HUES6 (cell line): Measurements from ENCODE around the gene S100A8.
"Not testable (repeated sequence)": the region's sequence is repeated elsewhere in the genome, so short reads cannot be mapped to it uniquely, and the experiment has no call there.

ENCODE experiments used
- H3K27ac ChIP-seq: 2 replicates; pipeline ENCODE4 v1.7.0; 2013; ENCODE audit warnings: low read depth, mild to moderate bottlenecking, low read length, inconsistent platforms
- H3K27me3 ChIP-seq: 2 replicates; pipeline ENCODE4 v1.6.1; 2013; ENCODE audit warnings: low read length; ENCODE audit not compliant: control insufficient read depth, insufficient read depth
- H3K36me3 ChIP-seq: 2 replicates; pipeline ENCODE4 v1.6.1; 2013; ENCODE audit warnings: low read length; ENCODE audit not compliant: control insufficient read depth, insufficient read depth
- H3K4me1 ChIP-seq: 2 replicates; pipeline ENCODE4 v1.6.1; 2013; ENCODE audit warnings: low read length; ENCODE audit not compliant: control insufficient read depth, insufficient read depth
- H3K4me3 ChIP-seq: 2 replicates; pipeline ENCODE4 v1.5.1; 2013; ENCODE audit warnings: low read depth, low read length
- H3K9ac ChIP-seq: one replicate; pipeline ENCODE4 v1.6.1; 2013; ENCODE audit warnings: mild to moderate bottlenecking, low read length
- H3K9me3 ChIP-seq: 2 replicates; pipeline ENCODE4 v1.6.1; 2013; ENCODE audit warnings: low read depth, low read length; ENCODE audit not compliant: control insufficient read depth, insufficient read depth

Gene S100A8

GRCh38 chr1:153430166-153430553 lies 39.3 kb upstream of the S100A8 start:
- Histone ChIP-seq H3K27ac (no peak overlapping the region), H3K36me3 (no peaks in the 10 kb centered on the region), H3K9me3 (no peaks in the 10 kb centered on the region), H3K4me1 (no peaks in the 10 kb centered on the region), H3K9ac (no peak overlapping the region), H3K4me3 (no peak overlapping the region), H3K27me3 (peaks cover 5% of the 10 kb centered on the region; the same call in 1 of the 2 replicates)

GRCh38 chr1:153429266-153430165 lies 38.6 kb upstream of the S100A8 start:
- Histone ChIP-seq H3K4me3 (no peak overlapping the region), H3K4me1 (no peaks in the 10 kb centered on the region), H3K9me3 (no peaks in the 10 kb centered on the region), H3K9ac (no peak overlapping the region), H3K36me3 (no peaks in the 10 kb centered on the region), H3K27ac (no peak overlapping the region), H3K27me3 (peaks cover 6% of the 10 kb centered on the region; the same call in 1 of the 2 replicates)

DNA sequence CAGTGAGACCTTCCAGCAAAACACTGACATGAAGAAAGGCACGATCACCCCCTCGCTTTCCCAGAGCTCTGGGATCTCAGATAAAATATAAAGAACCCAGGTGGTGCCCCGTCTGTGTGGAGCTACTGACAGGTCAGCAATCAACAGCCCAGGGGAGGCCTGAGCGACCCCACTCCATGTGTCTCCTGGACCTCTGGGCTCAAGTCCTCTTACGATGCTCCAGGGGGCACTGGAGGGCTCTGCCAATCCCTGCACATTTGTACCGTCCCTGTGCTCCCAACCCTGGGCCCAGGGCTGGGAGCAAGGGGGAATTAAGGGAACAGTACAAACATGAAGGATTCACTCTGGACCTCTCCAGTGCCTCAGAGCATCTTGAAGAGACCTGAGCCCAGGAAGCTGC lies 37.9 kb upstream of the S100A8 start:
- Histone ChIP-seq H3K4me3 (no peak overlapping the region), H3K4me1 (no peaks in the 10 kb centered on the region), H3K36me3 (no peaks in the 10 kb centered on the region), H3K9me3 (no peaks in the 10 kb centered on the region), H3K27me3 (peaks cover 6% of the 10 kb centered on the region; the same call in 1 of the 2 replicates), H3K27ac (no peak overlapping the region), H3K9ac (no peak overlapping the region)

DNA sequence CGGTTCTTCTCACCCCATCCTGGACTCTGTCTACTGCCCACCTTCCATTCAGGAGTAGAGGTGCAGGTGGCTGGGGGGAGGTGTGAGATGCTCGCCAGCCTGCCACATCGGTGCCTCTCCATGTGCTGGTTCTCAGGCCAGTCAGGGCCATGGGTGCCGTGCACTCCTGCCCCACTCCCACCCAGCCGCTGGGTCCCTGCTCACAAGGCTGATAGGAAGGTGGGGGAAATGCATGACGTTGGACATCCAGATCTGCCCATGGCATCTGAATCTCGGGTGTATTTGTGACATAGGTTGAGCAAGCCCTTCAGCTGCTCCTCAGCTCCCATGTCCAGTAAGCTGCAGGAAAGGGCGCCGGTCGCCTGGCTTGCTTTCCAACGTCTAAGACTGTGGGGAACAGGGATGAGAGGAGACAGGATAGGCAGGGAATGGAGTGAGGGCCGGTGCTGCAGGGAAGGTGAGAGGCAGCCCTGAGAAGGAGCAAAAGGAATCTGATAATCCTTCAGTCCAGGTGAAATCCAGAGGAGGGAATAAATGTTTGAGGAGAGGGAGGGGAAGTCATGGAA lies 37.3 kb upstream of the S100A8 start:
- Histone ChIP-seq H3K36me3 (no peaks in the 10 kb centered on the region), H3K27ac (no peak overlapping the region), H3K4me1 (no peaks in the 10 kb centered on the region), H3K4me3 (no peak overlapping the region), H3K27me3 (peaks cover 6% of the 10 kb centered on the region; the same call in 1 of the 2 replicates), H3K9ac (no peak overlapping the region), H3K9me3 (no peaks in the 10 kb centered on the region)

- Histone ChIP-seq H3K27ac (no peak overlapping the region), H3K36me3 (no peaks in the 10 kb centered on the region), H3K9ac (no peak overlapping the region), H3K4me3 (no peak overlapping the region), H3K27me3 (peaks cover 6% of the 10 kb centered on the region; the same call in 1 of the 2 replicates), H3K9me3 (no peaks in the 10 kb centered on the region), H3K4me1 (no peaks in the 10 kb centered on the region)
Observed at GRCh38 chr1:153426809-153427208, 35.9 kb upstream of the S100A8 start.

GRCh38 chr1:153422450-153423068 lies 31.7 kb upstream of the S100A8 start:
- Histone ChIP-seq H3K4me1 (no peaks in the 10 kb centered on the region), H3K27me3 (peaks cover 26% of the 10 kb centered on the region), H3K9ac (no peak overlapping the region), H3K36me3 (no peaks in the 10 kb centered on the region), H3K4me3 (no peak overlapping the region), H3K9me3 (no peaks in the 10 kb centered on the region), H3K27ac (no peak overlapping the region)

DNA sequence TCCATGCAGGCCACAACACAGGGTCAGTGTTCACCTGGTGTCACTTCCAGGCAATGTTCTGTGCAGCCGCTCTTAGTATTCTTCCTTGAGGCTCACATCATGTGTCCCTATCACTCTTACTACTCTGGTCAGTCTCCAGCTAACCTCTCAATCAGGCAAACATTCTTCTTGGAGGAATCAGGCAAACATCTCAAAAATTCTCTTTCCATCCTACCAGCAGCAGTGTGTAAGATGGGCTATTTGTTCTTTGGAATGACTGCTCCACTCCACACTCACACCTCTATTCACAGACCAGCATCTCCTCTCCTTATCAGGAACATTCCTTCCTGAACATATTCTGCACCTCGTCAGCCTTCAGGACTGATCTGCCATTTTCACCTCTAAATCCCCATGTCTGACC lies 29.4 kb upstream of the S100A8 start:
- Histone ChIP-seq H3K9ac (no peak overlapping the region), H3K36me3 (no peaks in the 10 kb centered on the region), H3K27me3 (peaks cover 22% of the 10 kb centered on the region), H3K4me3 (no peak overlapping the region), H3K9me3 (no peaks in the 10 kb centered on the region), H3K4me1 (no peaks in the 10 kb centered on the region), H3K27ac (no peak overlapping the region)

GRCh38 chr1:153419436-153419793 lies 28.5 kb upstream of the S100A8 start:
- H3K4me1 ChIP-seq, H3K27ac ChIP-seq, H3K4me3 ChIP-seq, H3K36me3 ChIP-seq, H3K9ac ChIP-seq, H3K9me3 ChIP-seq: not testable (repeated sequence)
- H3K27me3 ChIP-seq, result peaks cover 20% of the 10 kb centered on the region

GRCh38 chr1:153418758-153419435 lies 28.0 kb upstream of the S100A8 start:
- H3K9me3 ChIP-seq, H3K4me1 ChIP-seq, H3K9ac ChIP-seq, H3K36me3 ChIP-seq, H3K27ac ChIP-seq, H3K4me3 ChIP-seq: not testable (repeated sequence)
- peaks cover 20% of the 10 kb centered on the region for H3K27me3 ChIP-seq

DNA sequence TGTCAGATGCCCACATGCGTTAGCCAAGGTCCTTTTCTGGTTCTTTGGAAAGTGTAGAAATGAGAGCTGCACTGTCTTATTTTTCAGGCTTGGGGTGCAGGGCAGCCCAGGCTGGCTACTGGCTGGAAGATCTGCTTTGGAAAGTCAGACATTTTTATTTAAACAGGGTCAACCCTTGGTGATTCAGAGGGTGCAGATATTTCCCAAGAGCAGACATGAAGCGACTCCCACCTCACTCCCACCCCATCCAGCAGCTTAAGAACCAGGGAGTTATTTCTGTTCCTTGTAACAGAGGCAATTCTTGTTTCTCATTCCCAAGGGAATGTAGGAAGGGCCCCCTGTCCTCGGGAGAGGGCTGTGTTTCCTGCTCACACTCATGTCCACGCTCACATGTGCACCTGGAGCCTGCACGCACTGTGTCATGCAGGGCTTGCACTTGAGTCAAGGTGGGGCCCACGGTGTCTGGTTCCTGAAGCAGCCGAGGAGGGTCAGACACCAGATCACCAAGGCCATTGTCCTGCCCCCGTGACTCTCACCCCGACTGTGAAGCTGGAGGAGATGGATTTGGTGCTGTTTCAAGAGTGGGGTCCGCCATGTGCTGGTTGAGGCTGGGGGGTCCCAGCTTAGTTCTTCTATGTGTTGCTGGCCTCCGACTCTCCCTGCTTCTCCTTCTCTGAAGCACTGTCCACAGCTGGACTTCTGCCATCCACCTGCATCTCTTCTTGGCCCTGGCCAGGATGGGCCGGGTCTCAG lies 26.4 kb upstream of the S100A8 start:
- Histone ChIP-seq H3K4me3 (no peak overlapping the region), H3K9me3 (no peaks in the 10 kb centered on the region), H3K27me3 (peaks cover 20% of the 10 kb centered on the region), H3K9ac (no peak overlapping the region), H3K27ac (no peak overlapping the region), H3K36me3 (no peaks in the 10 kb centered on the region), H3K4me1 (no peaks in the 10 kb centered on the region)
